GM19099 (cell line): ENCODE measurements around the gene NQO2.
A peak's percentile ranks its signal among the peaks of the same experiment; 100 is the strongest.

Experiments used
- POLR2A ChIP-seq: IDR thresholded peaks from 3 replicates; pipeline ENCODE4 v1.6.1; 2011; ENCODE audit warnings: low read depth; ENCODE audit not compliant: insufficient read length; ENCODE audit errors: extremely low read depth

NQO2 gene

DNA sequence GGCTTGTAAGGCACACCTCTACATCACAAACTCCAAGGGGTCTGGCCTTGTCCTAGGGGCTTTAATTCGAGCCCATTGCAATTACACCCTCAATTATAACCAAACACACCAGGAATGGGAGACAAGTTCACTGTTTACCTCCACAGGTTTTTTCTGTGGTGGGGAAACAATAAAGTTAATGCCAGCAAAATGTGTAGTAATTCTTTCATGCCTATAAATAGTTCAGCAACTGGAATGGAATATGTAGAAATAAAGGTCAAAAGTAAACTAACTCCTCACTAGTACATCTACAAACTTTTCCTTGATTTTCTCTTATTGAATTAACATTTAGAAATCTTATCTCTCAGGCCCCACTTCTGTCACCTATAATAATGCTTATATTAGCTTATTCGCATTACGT, 41.5 kb downstream of the NQO2 start:
- TF ChIP-seq POLR2A = no peak

GRCh38 chr6:3041606-3042005, 41.9 kb downstream of the NQO2 start:
- no peak for TF ChIP-seq POLR2A

DNA sequence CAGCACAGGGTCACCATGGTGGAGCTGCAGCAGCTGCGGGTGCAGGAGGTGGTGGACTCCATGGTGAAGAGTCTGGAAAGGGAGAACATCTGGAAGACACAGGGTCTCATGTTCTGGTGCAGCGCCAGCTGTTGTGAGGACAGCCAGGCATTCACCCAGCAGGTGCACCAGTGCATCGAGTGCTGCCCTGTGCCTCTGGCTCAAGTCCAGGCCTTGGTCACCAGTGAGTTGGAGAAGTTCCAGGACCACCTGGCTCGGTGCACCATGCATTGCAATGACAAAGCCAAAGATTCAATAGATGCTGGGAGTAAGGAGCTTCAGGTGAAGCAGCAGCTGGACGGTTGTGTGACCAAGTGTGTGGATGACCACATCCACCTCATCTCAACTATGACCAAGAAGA, 45.7 kb downstream of the NQO2 start:
- no peak for TF ChIP-seq POLR2A

GRCh38 chr6:3045777-3046176, 46.1 kb downstream of the NQO2 start:
- no peak for TF ChIP-seq POLR2A

- no peak for TF ChIP-seq POLR2A
Observed at GRCh38 chr6:3046295-3046694, 46.6 kb downstream of the NQO2 start.

DNA sequence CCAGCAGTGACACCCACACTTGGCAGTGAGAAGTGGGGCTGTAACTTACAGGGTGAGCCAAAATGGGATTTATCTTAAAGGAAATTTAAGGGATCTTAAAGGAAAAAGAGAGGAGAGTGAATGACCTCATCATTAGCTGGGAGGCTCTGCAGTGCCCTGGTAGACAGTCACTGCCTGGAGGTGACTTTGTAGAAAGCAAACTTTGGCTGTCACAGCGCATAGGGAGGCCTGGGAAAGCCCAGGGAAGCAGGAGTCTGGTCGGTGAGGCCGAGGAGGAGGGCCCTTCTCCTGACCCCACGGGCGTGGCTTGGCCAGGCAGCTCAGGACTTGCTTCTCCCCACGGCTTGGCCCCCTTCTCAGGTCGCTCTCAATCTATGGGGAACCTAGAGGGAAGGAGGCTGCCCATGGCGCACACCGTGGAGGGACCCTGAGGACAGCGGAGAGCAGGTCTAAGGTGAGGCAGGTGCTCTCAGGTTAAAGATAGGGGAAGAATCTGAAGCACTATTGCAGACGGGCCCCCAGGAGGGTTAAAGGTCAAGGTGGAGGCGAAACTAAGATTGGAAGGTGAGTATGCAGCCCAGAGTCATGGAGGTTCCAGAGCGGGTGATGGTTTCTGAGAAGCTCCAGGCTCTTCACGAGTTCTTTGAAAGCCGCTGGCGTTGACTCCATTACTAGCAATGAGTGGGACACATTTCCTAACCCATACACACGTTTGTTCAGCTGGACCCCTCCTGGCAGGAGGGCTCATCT, 53.0 kb downstream of the NQO2 start:
- TF ChIP-seq POLR2A = no peak

DNA sequence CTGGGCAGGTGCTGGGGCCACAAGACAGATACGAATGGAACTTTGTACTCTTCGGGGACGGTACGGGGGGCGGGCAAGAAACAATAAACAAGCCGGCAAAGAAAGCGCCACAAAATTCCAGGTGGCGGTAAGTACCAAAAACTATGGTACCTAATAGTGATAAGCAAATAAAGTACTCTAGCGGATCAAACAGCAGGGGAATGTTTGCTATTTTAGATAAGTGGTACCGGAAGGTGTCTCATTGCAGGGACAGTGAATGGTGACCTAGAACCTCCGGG, 53.5 kb downstream of the NQO2 start:
- no peak for TF ChIP-seq POLR2A

GRCh38 chr6:3057063-3057770, 57.5 kb downstream of the NQO2 start:
- TF ChIP-seq POLR2A = no peak

DNA sequence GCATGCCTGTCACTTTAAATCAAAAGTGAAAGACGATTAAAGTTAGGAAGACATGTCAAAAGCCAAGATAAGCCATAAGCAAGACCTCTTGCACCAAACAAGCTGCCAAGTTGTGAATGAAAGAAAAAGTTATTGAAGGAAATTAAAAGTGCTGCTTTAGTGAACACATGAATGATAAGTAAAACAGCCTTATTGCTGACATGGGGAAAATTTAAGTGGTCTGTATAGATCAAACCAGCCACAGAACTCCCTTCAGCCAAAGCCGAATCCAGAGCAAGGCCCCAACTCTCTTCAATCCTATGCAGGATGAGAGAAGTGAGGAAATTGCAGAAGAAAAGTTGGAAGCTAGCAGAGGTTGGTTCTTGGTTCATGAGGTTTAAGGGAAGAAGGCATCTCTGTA, 59.3 kb downstream of the NQO2 start:
- TF ChIP-seq POLR2A = no peak

GRCh38 chr6:3061501-3061941, 61.8 kb downstream of the NQO2 start:
- TF ChIP-seq POLR2A = no peak

DNA sequence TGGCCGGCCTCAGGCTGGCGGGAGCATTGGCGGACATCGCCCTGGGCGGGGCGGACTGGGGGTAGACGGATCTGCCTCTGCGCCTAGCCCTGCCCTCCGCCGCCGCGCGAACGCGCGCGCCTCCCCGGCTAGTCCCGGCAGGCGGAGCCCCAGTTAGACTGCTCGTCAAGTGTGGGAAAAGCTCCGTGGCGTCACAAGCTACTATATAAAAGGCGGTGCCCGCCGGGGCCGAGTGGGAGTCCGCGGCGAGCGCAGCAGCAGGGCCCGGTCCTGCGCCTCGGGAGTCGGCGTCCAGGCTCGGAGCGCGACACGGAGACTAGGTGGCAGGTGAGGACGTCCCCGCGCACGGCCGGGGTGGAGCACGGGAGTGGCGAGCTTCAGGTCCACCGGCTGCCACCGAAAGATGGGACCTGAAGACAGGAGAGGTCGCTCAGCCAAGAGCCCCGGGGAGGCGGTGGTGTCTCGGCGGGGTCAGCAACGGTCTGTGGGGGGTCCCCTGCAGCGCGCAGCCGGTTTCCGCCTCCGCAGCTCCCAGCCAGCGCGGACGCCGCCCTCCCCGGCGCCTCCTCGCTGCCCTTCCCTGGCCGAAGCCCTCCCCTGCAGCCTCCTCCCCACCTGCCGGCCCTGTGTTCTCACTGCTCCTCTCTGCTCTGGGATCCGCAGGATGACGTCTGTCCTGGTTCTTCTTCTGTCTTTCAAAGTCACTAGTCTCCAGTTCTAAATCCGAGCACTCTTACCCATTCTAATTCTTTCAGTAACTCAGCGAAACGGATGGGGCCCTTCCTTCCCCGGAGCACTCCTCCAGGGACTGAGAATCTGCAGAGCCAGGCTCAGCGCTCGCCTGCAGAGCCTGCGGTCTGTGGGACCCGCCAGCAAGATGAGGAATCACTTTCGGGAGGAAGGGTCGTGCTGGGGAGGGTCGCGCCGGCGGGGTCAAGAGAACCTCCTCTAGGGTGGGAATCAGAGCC, 64.3 kb downstream of the NQO2 start:
- TF ChIP-seq POLR2A = peak; percentile 93

DNA sequence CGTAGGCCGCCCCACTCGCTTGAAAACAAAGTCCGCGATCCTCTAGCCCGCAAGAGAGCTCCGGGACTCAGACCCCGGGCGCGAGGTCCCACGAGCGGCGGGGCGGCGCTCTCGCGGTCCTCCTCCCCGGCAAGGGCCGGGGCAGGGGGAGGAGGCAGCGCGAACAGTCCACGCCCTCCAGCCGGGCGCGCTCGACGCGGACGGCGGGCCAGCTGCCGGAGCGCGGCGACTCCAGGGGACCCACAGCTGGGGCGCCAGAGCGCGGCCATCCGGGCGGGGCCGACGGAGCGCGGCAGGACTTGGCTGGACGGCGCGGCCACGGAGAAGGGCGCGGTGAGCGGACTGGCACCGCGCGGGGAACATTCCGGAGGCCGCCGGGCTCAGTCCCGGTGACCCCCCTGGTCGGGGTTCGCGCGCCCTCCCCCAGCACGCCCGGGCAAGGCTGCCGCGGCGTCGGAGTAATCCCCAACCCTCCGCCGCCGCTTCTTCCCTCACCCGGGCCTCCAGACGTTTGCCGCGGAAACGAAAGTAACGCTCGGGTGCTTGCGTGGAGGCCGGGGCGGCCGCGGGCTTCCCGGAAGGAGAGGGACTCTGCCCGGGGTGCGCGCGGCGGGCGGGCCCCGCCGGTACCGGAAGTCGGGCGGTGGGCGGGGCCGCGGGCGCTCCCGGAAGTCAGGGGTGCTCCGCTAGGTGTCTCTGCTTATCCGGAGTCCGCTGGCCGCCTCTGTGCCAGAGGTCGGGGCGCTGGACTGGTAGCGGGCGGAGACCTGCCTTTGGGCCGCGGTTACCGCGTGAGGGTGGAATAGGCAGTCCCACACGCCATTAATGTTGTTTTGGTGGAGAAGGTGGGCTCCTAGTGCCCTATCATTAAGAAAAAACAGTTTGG, 68.9 kb downstream of the NQO2 start, which contains the start of gene RIPK1:
RIPK1 (plus strand) TSS at position 166 of the 886 bp plus-strand sequence. CDS start 8,330 bp downstream, outside the sequence.
- TF ChIP-seq POLR2A = peak; percentile 95
